ENCODE measurements around the gene ELL. TPM values are rescaled to one million over a fixed set of nuclear protein-coding genes. Genes with fewer than 3 reads are reported as not detected.

The ELL gene
- total RNA-seq, 1 experiment from 2014 or later: 18.6 TPM

DNA sequence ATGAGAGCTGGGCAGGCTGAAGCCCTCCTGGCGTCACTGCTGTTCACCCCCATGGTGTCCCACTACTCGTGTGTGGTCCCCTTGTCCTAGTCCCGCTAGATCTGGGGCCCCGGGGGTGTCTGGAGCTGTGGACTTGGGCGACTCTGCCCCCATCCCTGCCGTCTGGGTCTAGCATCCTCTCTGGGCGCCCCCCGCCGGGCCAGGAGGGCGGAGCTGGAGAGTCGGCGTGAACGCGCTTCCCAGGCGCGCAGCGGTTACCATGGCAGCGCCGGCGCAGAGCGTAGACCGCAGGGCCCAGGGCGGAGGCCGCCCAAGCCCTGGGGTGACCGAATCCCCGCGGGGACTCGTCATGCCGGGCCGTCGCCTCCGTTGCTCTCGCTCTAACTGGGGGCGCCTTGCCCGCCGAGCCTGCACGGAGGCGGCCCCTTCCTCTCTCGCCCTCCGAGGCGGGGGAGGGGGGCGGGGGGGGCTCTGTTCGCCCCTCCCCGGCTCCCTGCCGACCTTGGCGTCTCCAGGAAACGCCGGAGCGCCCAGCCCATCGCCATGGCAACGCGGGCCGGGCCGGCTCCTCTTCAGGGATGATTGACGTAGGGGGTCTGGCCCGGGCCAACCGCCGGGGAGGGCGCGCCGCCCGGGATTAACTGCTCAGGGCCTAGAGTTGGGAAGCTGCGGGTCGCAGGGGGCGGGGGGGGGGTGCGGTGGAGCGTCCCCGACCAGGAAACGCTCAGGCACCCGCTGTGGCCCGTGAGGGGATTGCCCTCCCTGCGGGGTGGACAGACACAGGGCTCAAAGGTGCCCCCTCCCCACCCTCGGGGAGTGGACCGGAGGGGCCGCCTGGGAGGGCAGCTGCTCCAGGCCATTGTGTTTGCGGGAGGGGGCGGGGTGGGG is 92.8 kb downstream of the ELL start:
- Histone ChIP-seq H3K27me3 (ENCODE audit: control insufficient read depth, insufficient read depth, low read length) (no peaks in the 10 kb centered on the region), H3K9me3 (ENCODE audit: control insufficient read depth, insufficient read depth, low read depth, low read length) (no peaks in the 10 kb centered on the region), H3K36me3 (ENCODE audit: control insufficient read depth, insufficient read depth, low read length) (no peaks in the 10 kb centered on the region), H3K4me1 (ENCODE audit: control insufficient read depth, insufficient read depth, low read length) (peaks cover 52% of the 10 kb centered on the region), H3K4me3 (ENCODE audit: low read depth in 2 of 2, low read length in 2 of 2) (peak overlapping the region; percentile 16 to 18; a peak in 1 of 4 replicates), H3K27ac (ENCODE audit: low read length) (peak overlapping the region; percentile 54; the same call in 1 of the 2 replicates)
- DNase-seq (ENCODE audit: low read depth, low spot score) (no peak), ATAC-seq (peak; percentile 64)
- no peak for TF ChIP-seq REST (IDR thresholded peaks at IDR 0.05; ENCODE audit: insufficient read depth in 1 of 2, low read depth in 2 of 2, low read length in 1 of 2)
- no peak for TF ChIP-seq SIN3A (IDR thresholded peaks at IDR 0.05; ENCODE audit: borderline replicate concordance, insufficient read depth, low read depth, low read length)
- TF ChIP-seq TCF7L2 (IDR thresholded peaks at IDR 0.05; ENCODE audit: low read depth, low read length): no peak
- TF ChIP-seq, protein P1, sequence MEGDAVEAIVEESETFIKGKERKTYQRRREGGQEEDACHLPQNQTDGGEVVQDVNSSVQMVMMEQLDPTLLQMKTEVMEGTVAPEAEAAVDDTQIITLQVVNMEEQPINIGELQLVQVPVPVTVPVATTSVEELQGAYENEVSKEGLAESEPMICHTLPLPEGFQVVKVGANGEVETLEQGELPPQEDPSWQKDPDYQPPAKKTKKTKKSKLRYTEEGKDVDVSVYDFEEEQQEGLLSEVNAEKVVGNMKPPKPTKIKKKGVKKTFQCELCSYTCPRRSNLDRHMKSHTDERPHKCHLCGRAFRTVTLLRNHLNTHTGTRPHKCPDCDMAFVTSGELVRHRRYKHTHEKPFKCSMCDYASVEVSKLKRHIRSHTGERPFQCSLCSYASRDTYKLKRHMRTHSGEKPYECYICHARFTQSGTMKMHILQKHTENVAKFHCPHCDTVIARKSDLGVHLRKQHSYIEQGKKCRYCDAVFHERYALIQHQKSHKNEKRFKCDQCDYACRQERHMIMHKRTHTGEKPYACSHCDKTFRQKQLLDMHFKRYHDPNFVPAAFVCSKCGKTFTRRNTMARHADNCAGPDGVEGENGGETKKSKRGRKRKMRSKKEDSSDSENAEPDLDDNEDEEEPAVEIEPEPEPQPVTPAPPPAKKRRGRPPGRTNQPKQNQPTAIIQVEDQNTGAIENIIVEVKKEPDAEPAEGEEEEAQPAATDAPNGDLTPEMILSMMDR (IDR thresholded peaks at IDR 0.05): no peak
- TF ChIP-seq POLR2AphosphoS5 (IDR thresholded peaks at IDR 0.05; ENCODE audit: low read depth, low read length): no peak
- intact Hi-C loops (cut with micrococcal nuclease; ENCODE audit: unreplicated experiment): no loop called here
- CTCF ChIA-PET: interaction anchor here (0.6 kb wide), 1 partner anchor 497 kb away, joined by 4 read pairs; no protein-coding TSS in a partner anchor
- BruUV-seq (replicated peaks): no TSS peak
- in situ Hi-C loops (cut with HindIII; ENCODE audit: low pct_unique_long_range_greater_than_20kb, low sequenced_read_pairs): no loop called here
- POLR2A ChIA-PET: interaction anchor here (0.6 to 0.9 kb wide), 2 partner anchors 9 to 12 kb away, joined by 5 to 8 read pairs; no protein-coding TSS in a partner anchor

DNA sequence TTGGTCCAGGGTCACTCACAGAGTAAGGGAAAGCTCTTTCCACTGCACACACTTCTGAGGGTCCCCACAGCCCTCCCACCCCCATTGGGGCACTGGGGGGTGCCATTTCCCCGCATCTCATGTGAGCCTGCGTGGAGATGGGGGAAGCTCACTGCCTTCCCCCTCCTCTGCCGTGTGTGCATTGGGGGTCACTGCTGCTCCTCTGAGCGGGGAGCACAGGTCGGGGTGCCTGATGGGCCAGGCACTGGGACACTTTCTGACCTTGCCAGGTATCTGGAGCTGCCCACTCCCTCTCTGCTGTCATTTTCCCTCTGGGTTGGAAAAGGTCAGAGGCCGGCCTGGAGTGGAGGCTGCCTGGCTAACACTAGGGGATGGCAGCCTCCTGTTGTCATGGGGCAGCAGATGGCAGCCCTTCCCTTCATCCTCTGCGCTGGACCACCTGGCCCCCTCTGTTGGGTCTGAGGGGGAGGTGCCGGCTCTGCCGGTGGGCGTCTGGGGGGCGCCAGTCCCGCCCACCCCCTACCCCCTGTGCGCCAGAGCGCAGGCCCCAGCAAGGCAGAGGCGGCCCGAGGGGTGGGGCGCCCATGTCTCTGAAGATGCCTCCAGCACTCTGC is 93.6 kb downstream of the ELL start:
- no peaks in the 10 kb centered on the region for H3K27me3 ChIP-seq (ENCODE audit: control insufficient read depth, insufficient read depth, low read length)
- no TSS peak for BruUV-seq (replicated peaks)
- POLR2A ChIA-PET: interaction anchor here (0.9 kb wide), 1 partner anchor 8 kb away, joined by 5 read pairs; no protein-coding TSS in a partner anchor
- CTCF ChIA-PET: interaction anchor here (0.6 kb wide), 1 partner anchor 497 kb away, joined by 4 read pairs; no protein-coding TSS in a partner anchor
- DNase-seq (ENCODE audit: low read depth, low spot score) (no peak), ATAC-seq (peak; percentile 13)
- H3K27ac ChIP-seq (ENCODE audit: low read length): peak overlapping the region; percentile 54; the same call in 1 of the 2 replicates
- in situ Hi-C loops (cut with HindIII; ENCODE audit: low pct_unique_long_range_greater_than_20kb, low sequenced_read_pairs) (no loop called here), intact Hi-C loops (cut with micrococcal nuclease; ENCODE audit: unreplicated experiment) (no loop called here)
- H3K4me3 ChIP-seq (ENCODE audit: low read depth in 2 of 2, low read length in 2 of 2): no peak overlapping the region
- TF ChIP-seq POLR2AphosphoS5 (IDR thresholded peaks at IDR 0.05; ENCODE audit: low read depth, low read length) (no peak), SIN3A (IDR thresholded peaks at IDR 0.05; ENCODE audit: borderline replicate concordance, insufficient read depth, low read depth, low read length) (no peak), TCF7L2 (IDR thresholded peaks at IDR 0.05; ENCODE audit: low read depth, low read length) (no peak), REST (IDR thresholded peaks at IDR 0.05; ENCODE audit: insufficient read depth in 1 of 2, low read depth in 2 of 2, low read length in 1 of 2) (no peak)
- TF ChIP-seq, protein P1 (IDR thresholded peaks at IDR 0.05): no peak
- no peaks in the 10 kb centered on the region for H3K9me3 ChIP-seq (ENCODE audit: control insufficient read depth, insufficient read depth, low read depth, low read length)
- peaks cover 57% of the 10 kb centered on the region for H3K4me1 ChIP-seq (ENCODE audit: control insufficient read depth, insufficient read depth, low read length)
- H3K36me3 ChIP-seq (ENCODE audit: control insufficient read depth, insufficient read depth, low read length): no peaks in the 10 kb centered on the region
